Tibial artery (tissue), 4 donors: ENCODE data around the gene CD79B.
"Not testable (repeated sequence)": the region's sequence is repeated elsewhere in the genome, so short reads cannot be mapped to it uniquely, and the experiment has no call there.

Source experiments
- DNase-seq, 2 donors: peaks; one replicate each; pipeline ENCODE4 v3.0.0-alpha.2; 2019
- H3K27ac ChIP-seq, 2 donors: fragments of 200-600 bp; sonication (generic) in 1 of 2; 1 replicate in 1 of 2; 2 replicates in 1 of 2; pipeline ENCODE4 v1.5.1; 2018 to 2019; ENCODE audit warnings: mild to moderate bottlenecking in 1 of 2
- H3K27me3 ChIP-seq, 2 donors: fragments of 200-600 bp; sonication (generic) in 1 of 2; one replicate each; pipeline versions ENCODE4 v1.5.1 to v1.6.0; 2016 to 2019
- H3K36me3 ChIP-seq, 3 donors: fragments of 200-600 bp; sonication (generic) in 2 of 3; one replicate each; pipeline ENCODE4 v1.5.1; 2016 to 2019; ENCODE audit warnings: mild to moderate bottlenecking in 2 of 3
- H3K4me1 ChIP-seq, 4 donors: fragments of 200-600 bp; sonication (generic) in 2 of 4; 1 replicate in 3 of 4; 2 replicates in 1 of 4; pipeline ENCODE4 v1.5.1; 2016 to 2019
- H3K4me3 ChIP-seq, 2 donors: fragments of 200-600 bp; sonication (generic) in 1 of 2; 1 replicate in 1 of 2; 2 replicates in 1 of 2; pipeline ENCODE4 v1.5.1; 2018 to 2019; ENCODE audit warnings: mild to moderate bottlenecking in 2 of 2
- H3K9me3 ChIP-seq, 3 donors: fragments of 200-600 bp; sonication (generic) in 1 of 3; one replicate each; pipeline ENCODE4 v1.5.1; 2016 to 2019
- CTCF ChIP-seq, 2 experiments: fragments of 200-600 bp in 1 of 2; fragments of 450-650 bp in 1 of 2; IDR thresholded peaks; one replicate each; pipeline ENCODE4 v1.5.1; 2017 to 2019; ENCODE audit warnings: antibody characterized with exemption in 2 of 2, mild to moderate bottlenecking in 1 of 2, moderate library complexity in 1 of 2
- intact Hi-C: fragments of 100-400 bp; cut with DNase I; formaldehyde crosslinking; loops from one replicate; pipeline ENCODE4 v1.15.0; 2023; ENCODE audit warnings: low total_unique reads

Gene CD79B

GRCh38 chr17:63903787-63904201 lies 28.3 kb downstream of the CD79B start:
- H3K4me3 ChIP-seq, intact Hi-C loops, H3K4me1 ChIP-seq, DNase-seq, H3K9me3 ChIP-seq, H3K27ac ChIP-seq, H3K36me3 ChIP-seq, H3K27me3 ChIP-seq: not testable (repeated sequence)
- TF ChIP-seq CTCF (IDR thresholded peaks at IDR 0.05): peak in 1 of 2 experiments; percentile 29

GRCh38 chr17:63901971-63902370 lies 30.2 kb downstream of the CD79B start:
- intact Hi-C loops, H3K27ac ChIP-seq: not testable (repeated sequence)

DNA sequence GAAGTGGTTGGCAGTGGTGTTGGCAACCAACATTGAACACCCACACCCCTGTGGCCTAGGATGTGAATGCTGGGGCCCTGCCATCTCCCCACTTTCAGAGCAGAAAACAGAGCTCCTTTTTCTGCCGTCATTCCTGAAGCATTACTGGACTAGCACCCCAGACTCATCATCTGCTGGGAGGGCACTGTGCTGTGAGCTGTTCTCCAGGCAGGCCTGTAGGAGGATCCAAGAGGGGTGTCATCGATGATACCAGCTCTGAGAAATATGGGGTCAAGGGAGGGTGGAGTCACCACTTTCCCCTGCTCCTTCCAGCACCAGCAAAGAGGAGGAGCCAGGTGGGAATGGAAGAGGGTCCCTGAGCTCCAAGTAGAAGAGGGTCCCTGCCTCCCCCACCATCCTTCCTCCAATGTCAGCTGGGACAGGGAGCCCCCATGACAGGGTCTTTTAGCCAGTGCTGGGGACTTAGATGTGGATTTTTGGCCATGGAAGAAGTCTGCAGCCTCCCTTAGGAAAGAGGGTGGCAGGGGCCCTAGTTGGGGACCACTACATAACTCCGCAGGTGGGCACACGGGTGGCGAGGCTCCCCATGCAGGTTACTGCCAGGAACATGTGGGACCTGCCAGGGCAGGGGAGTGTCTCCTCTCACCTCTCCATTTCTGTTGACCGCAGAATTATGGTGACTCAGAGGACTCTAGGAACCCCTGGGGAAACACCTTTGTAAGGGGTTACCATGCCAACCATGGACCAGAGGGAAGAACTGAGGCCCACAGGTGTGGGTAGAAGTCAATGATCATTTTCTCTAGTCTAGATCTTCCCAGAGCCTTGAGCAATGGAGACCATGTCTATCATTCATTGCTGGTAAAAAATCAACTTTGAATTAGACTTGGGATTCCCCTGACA lies 33.0 kb downstream of the CD79B start:
- H3K36me3 ChIP-seq, intact Hi-C loops, H3K27ac ChIP-seq, DNase-seq, H3K9me3 ChIP-seq, H3K4me3 ChIP-seq, H3K4me1 ChIP-seq, H3K27me3 ChIP-seq: not testable (repeated sequence)

More at GRCh38 chr17:63901971-63902370, 30.2 kb downstream of the CD79B start:
- H3K9me3 ChIP-seq, H3K4me1 ChIP-seq, DNase-seq, H3K27me3 ChIP-seq, H3K36me3 ChIP-seq, H3K4me3 ChIP-seq: not testable (repeated sequence)

DNA sequence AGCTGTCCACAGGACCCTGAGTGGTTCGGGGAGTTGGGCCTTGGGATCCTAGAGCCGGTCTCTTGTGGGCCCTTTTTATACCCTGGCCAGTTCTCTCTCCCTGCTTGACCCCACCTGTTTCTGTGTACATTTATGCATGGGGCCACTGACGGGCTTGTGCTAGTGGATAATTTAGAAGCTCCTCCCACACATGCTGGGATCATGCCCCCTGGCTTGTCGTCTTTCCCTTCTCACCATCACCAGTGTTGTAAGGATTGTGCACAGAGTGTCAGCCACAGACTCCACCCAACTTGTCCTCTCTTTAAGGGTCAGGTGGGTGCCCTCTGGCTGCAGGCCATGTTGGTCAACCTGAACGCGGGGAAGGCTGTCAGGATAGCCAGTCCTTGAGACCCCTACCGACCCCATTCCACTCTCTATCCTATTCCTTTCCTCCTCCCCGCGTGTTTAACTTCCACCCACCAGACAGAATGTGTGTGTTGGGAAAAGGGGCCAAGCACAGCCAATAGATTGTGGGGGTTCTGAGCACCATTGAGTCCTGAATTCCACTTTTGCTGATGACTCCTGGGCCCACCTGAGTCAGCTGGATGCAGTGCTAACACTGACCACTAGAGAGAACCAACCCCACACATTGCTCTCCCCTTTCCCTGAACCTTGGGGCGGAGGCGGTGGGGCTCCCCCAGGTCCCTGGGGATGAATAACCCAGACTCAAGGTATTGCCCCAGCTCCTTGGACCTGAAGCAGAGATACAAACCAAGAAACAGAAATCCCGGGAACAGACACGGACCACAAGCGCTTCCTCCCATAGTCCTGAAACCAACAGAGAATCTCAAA lies 35.4 kb downstream of the CD79B start, which contains the start of gene CSH1:
CSH1 (minus strand) TSS at position 51 of the 831 bp plus-strand sequence. CDS start 63 bp downstream, outside the sequence.
- H3K27ac ChIP-seq, H3K4me3 ChIP-seq, H3K4me1 ChIP-seq, intact Hi-C loops, H3K36me3 ChIP-seq, DNase-seq, H3K27me3 ChIP-seq, H3K9me3 ChIP-seq: not testable (repeated sequence)

DNA sequence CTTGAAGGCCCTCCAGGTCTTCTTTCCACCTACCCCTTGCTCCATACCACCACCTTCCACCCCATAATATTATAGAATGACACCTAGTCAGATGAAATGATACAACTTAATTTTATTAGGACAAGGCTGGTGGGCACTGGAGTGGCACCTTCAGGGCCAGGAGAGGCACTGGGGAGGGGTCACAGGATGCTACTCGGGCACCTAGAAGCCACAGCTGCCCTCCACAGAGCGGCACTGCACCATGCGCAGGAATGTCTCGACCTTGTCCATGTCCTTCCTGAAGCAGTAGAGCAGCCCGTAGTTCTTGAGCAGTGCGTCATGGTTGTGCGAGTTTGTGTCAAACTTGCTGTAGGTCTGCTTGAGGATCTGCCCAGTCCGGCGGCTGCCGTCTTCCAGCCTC lies 37.3 kb downstream of the CD79B start:
- DNase-seq, H3K27ac ChIP-seq, H3K4me3 ChIP-seq, intact Hi-C loops, H3K27me3 ChIP-seq, H3K4me1 ChIP-seq, H3K9me3 ChIP-seq, H3K36me3 ChIP-seq: not testable (repeated sequence)

- H3K4me1 ChIP-seq, intact Hi-C loops, H3K4me3 ChIP-seq, H3K27me3 ChIP-seq, DNase-seq, H3K9me3 ChIP-seq, H3K36me3 ChIP-seq, H3K27ac ChIP-seq: not testable (repeated sequence)
Measured at GRCh38 chr17:63894021-63894420, 38.1 kb downstream of the CD79B start.

DNA sequence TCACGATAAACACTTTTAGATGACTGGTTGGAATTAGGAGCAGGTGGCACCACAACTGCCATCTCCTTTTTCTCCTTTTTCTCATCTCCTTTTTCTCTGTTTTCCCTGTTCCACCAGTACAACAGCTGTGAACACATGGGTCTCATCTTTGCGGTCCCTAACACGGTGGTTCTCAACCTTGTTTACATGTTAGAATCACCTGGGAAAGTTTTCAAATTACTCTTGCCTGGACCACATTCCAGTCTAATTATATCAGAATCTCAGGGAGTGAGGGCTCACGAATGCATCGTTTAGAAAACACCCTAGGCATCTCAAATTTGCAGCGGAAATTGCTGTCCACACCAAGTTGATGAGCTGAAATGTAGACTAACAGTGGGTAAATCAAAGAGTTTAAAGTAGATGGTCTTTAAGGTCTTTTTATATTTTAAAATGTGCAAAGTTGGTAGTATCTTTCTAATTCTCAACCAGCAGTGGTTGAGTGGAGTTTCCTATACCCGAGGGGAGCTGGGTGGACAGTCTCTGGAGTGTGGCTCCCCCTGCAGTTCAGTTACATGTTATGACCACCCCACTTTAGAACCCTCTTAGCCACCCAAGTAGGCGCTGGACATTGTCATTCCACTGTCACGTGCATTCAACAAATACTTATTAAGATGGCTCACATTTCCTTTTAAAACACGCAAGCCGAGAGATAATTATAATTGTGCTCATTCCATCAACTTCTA lies 39.7 kb downstream of the CD79B start:
- H3K27ac ChIP-seq, H3K36me3 ChIP-seq, DNase-seq, intact Hi-C loops, H3K9me3 ChIP-seq, H3K4me3 ChIP-seq, H3K4me1 ChIP-seq, H3K27me3 ChIP-seq: not testable (repeated sequence)

GRCh38 chr17:63889026-63889848 lies 42.9 kb downstream of the CD79B start:
- H3K27ac ChIP-seq, intact Hi-C loops, H3K4me3 ChIP-seq, H3K9me3 ChIP-seq, H3K36me3 ChIP-seq, DNase-seq, H3K4me1 ChIP-seq, H3K27me3 ChIP-seq: not testable (repeated sequence)
- peak; percentile 11 to 37 for TF ChIP-seq CTCF (IDR thresholded peaks at IDR 0.05)

DNA sequence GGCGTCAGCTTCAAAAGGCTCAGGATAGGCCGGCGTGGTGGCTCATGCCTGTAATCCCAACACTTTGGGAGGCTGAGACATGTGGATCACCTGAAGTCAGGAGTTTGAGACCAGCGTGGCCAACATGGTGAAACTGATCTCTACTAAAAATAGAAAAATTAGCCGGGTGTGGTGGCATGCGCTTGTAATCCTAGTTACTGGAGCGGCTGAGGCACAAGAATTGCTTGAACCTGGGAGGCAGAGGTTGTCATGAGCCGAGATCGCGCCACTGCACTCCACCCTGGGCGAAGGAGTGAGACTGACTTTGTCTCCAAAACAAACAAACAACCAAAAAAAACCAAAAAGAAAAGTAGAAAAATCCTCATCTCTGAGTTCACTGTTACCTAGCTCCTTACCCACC lies 47.0 kb downstream of the CD79B start:
- H3K36me3 ChIP-seq, H3K4me3 ChIP-seq, DNase-seq, intact Hi-C loops, H3K4me1 ChIP-seq, H3K27ac ChIP-seq, H3K9me3 ChIP-seq: not testable (repeated sequence)
- peaks cover 0 to 16% of the 10 kb centered on the region in 2 donors for H3K27me3 ChIP-seq

DNA sequence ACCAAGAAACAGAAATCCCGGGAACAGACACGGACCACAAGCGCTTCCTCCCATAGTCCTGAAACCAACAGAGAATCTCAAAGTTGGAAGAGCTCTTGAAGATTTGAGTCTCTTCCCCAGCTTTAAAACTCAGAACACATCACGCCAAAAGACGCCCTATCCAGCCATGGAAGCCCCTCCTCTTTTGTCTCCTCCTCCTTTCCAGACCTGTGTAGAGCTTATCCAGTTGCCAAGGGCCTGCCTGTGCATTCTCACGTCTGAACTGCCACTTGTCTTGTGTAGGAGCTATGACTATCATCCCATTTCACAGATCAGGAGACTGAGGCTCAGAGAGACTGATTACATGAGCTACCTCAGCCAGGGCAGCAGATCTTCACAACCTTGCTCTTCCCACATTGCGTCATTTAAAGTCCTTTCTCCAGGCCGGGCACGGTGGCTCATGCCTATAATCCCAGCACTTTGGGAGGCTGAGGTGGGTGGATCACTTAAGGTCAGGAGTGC lies 49.5 kb downstream of the CD79B start:
- H3K4me3 ChIP-seq, H3K36me3 ChIP-seq, H3K9me3 ChIP-seq, H3K27ac ChIP-seq, H3K4me1 ChIP-seq, DNase-seq, intact Hi-C loops: not testable (repeated sequence)
- peaks cover 0 to 18% of the 10 kb centered on the region in 2 donors for H3K27me3 ChIP-seq
